HEK293 (cell line): Measurements from ENCODE around the gene CHERP.

ENCODE experiments used
- EGR2 ChIP-seq: fragments of 450-650 bp; formaldehyde crosslinking; IDR thresholded peaks from 2 replicates; pipeline ENCODE4 v1.5.1; 2016; ENCODE audit warnings: low read depth, missing biosample characterization, missing genetic modification characterization
- GLIS1 ChIP-seq: fragments of 450-650 bp; formaldehyde crosslinking; IDR thresholded peaks from 2 replicates; pipeline ENCODE4 v1.5.1; 2016; ENCODE audit warnings: missing biosample characterization, missing genetic modification characterization
- HOXA7 ChIP-seq: sonication (generic); formaldehyde crosslinking; IDR thresholded peaks from 2 replicates; pipeline ENCODE4 v1.8.1; 2022; ENCODE audit warnings: missing genetic modification reagents, borderline replicate concordance
- IKZF3 ChIP-seq: fragments of 450-650 bp; IDR thresholded peaks from 2 replicates; pipeline ENCODE4 v1.5.0; 2018; ENCODE audit warnings: missing biosample characterization, mild to moderate bottlenecking, missing genetic modification characterization, moderate library complexity
- KLF1 ChIP-seq: fragments of 450-650 bp; formaldehyde crosslinking; IDR thresholded peaks from 2 replicates; pipeline ENCODE4 v1.5.1; 2016; ENCODE audit warnings: missing biosample characterization, missing genetic modification characterization
- KLF9 ChIP-seq: fragments of 450-650 bp; formaldehyde crosslinking; IDR thresholded peaks from 2 replicates; pipeline ENCODE4 v1.5.1; 2016; ENCODE audit warnings: missing biosample characterization, missing genetic modification characterization, low read depth
- MYNN ChIP-seq: fragments of 450-650 bp; formaldehyde crosslinking; IDR thresholded peaks from 2 replicates; pipeline ENCODE4 v1.5.1; 2016; ENCODE audit warnings: missing biosample characterization, missing genetic modification characterization, borderline replicate concordance
- PBX3 ChIP-seq: sonication (generic); formaldehyde crosslinking; IDR thresholded peaks from 2 replicates; pipeline ENCODE4 v1.8.1; 2022; ENCODE audit warnings: mild to moderate bottlenecking, moderate library complexity, missing genetic modification reagents
- PRDM2 ChIP-seq: fragments of 450-650 bp; formaldehyde crosslinking; IDR thresholded peaks from 2 replicates; pipeline ENCODE4 v1.5.1; 2016; ENCODE audit warnings: missing biosample characterization, missing genetic modification characterization, borderline replicate concordance
- TCF7L2 ChIP-seq: IDR thresholded peaks from 2 replicates; pipeline ENCODE4 v1.6.1; 2011; ENCODE audit warnings: low read depth, mild to moderate bottlenecking, inconsistent platforms, low read length, moderate library complexity, borderline replicate concordance
- ZBTB20 ChIP-seq: fragments of 450-650 bp; formaldehyde crosslinking; IDR thresholded peaks from 2 replicates; pipeline ENCODE4 v1.5.1; 2016; ENCODE audit warnings: missing biosample characterization, missing genetic modification characterization
- ZBTB21 ChIP-seq: fragments of 450-650 bp; formaldehyde crosslinking; IDR thresholded peaks from 2 replicates; pipeline ENCODE4 v1.5.1; 2017; ENCODE audit warnings: missing biosample characterization, missing genetic modification characterization
- ZBTB48 ChIP-seq: fragments of 450-650 bp; formaldehyde crosslinking; IDR thresholded peaks from 2 replicates; pipeline ENCODE4 v1.5.1; 2016; ENCODE audit warnings: missing biosample characterization, missing genetic modification characterization
- ZIC2 ChIP-seq: fragments of 450-650 bp; formaldehyde crosslinking; IDR thresholded peaks from 2 replicates; pipeline ENCODE4 v1.5.1; 2016; ENCODE audit warnings: missing biosample characterization, missing genetic modification characterization
- ZNF10 ChIP-seq: fragments of 450-650 bp; formaldehyde crosslinking; IDR thresholded peaks from 2 replicates; pipeline ENCODE4 v1.5.1; 2017; ENCODE audit warnings: missing biosample characterization, missing genetic modification characterization
- ZNF112 ChIP-seq: fragments of 450-650 bp; formaldehyde crosslinking; IDR thresholded peaks from 2 replicates; pipeline ENCODE4 v1.5.0; 2017; ENCODE audit warnings: missing biosample characterization, missing genetic modification characterization
- ZNF155 ChIP-seq: fragments of 450-650 bp; formaldehyde crosslinking; IDR thresholded peaks from 2 replicates; pipeline ENCODE4 v1.5.1; 2016; ENCODE audit warnings: missing biosample characterization, missing genetic modification characterization
- ZNF211 ChIP-seq: fragments of 450-650 bp; formaldehyde crosslinking; IDR thresholded peaks from 2 replicates; pipeline ENCODE4 v1.5.1; 2016; ENCODE audit warnings: low read depth, missing biosample characterization, missing genetic modification characterization
- ZNF214 ChIP-seq: fragments of 450-650 bp; formaldehyde crosslinking; IDR thresholded peaks from 2 replicates; pipeline ENCODE4 v1.5.1; 2017; ENCODE audit warnings: missing biosample characterization, mild to moderate bottlenecking, missing genetic modification characterization, borderline replicate concordance
- ZNF221 ChIP-seq: fragments of 450-650 bp; formaldehyde crosslinking; IDR thresholded peaks from 2 replicates; pipeline ENCODE4 v1.5.1; 2017; ENCODE audit warnings: missing biosample characterization, missing genetic modification characterization, borderline replicate concordance
- ZNF223 ChIP-seq: fragments of 450-650 bp; formaldehyde crosslinking; IDR thresholded peaks from 2 replicates; pipeline ENCODE4 v1.5.1; 2016; ENCODE audit warnings: missing biosample characterization, missing genetic modification characterization
- ZNF324 ChIP-seq: fragments of 450-650 bp; formaldehyde crosslinking; IDR thresholded peaks from 2 replicates; pipeline ENCODE4 v1.5.1; 2016; ENCODE audit warnings: missing biosample characterization, missing genetic modification characterization
- ZNF335 ChIP-seq: fragments of 450-650 bp; formaldehyde crosslinking; conservative IDR thresholded peaks from 2 replicates; pipeline ENCODE4 v1.5.1; 2016; ENCODE audit warnings: missing biosample characterization, missing genetic modification characterization
- ZNF394 ChIP-seq: fragments of 450-650 bp; formaldehyde crosslinking; IDR thresholded peaks from 2 replicates; pipeline ENCODE4 v1.5.1; 2016; ENCODE audit warnings: missing biosample characterization, missing genetic modification characterization, mild to moderate bottlenecking, moderate library complexity, borderline replicate concordance
- ZNF404 ChIP-seq: fragments of 450-650 bp; formaldehyde crosslinking; IDR thresholded peaks from 2 replicates; pipeline ENCODE4 v1.5.1; 2017; ENCODE audit warnings: missing biosample characterization, missing genetic modification characterization
- ZNF473 ChIP-seq: fragments of 450-650 bp; formaldehyde crosslinking; IDR thresholded peaks from 2 replicates; pipeline ENCODE4 v1.5.1; 2017; ENCODE audit warnings: missing biosample characterization, missing genetic modification characterization
- ZNF513 ChIP-seq: fragments of 450-650 bp; IDR thresholded peaks from 2 replicates; pipeline ENCODE4 v1.5.1; 2018; ENCODE audit warnings: missing biosample characterization, missing genetic modification characterization
- ZNF521 ChIP-seq: fragments of 450-650 bp; formaldehyde crosslinking; IDR thresholded peaks from 2 replicates; pipeline ENCODE4 v1.5.1; 2017; ENCODE audit warnings: missing biosample characterization, mild to moderate bottlenecking, missing genetic modification characterization
- ZNF544 ChIP-seq: fragments of 450-650 bp; formaldehyde crosslinking; IDR thresholded peaks from 2 replicates; pipeline ENCODE4 v1.5.0; 2017; ENCODE audit warnings: missing biosample characterization, missing genetic modification characterization
- ZNF549 ChIP-seq: fragments of 450-650 bp; IDR thresholded peaks from 2 replicates; pipeline ENCODE4 v1.5.1; 2018; ENCODE audit warnings: missing biosample characterization, missing genetic modification characterization, mild to moderate bottlenecking, inconsistent platforms, moderate library complexity
- ZNF596 ChIP-seq: fragments of 450-650 bp; IDR thresholded peaks from 2 replicates; pipeline ENCODE4 v1.5.0; 2018; ENCODE audit warnings: missing biosample characterization, mild to moderate bottlenecking, missing genetic modification characterization, moderate library complexity
- ZNF600 ChIP-seq: fragments of 450-650 bp; formaldehyde crosslinking; IDR thresholded peaks from 2 replicates; pipeline ENCODE4 v1.5.1; 2016; ENCODE audit warnings: missing biosample characterization, missing genetic modification characterization
- ZNF623 ChIP-seq: fragments of 450-650 bp; formaldehyde crosslinking; IDR thresholded peaks from 2 replicates; pipeline ENCODE4 v1.5.1; 2016; ENCODE audit warnings: missing biosample characterization, missing genetic modification characterization
- ZNF629 ChIP-seq: fragments of 450-650 bp; formaldehyde crosslinking; IDR thresholded peaks from 2 replicates; pipeline ENCODE4 v1.5.1; 2017; ENCODE audit warnings: missing biosample characterization, missing genetic modification characterization
- ZNF791 ChIP-seq: fragments of 450-650 bp; formaldehyde crosslinking; IDR thresholded peaks from 2 replicates; pipeline ENCODE4 v1.5.1; 2016; ENCODE audit warnings: missing biosample characterization, missing genetic modification characterization

Gene CHERP

GRCh38 chr19:16495982-16496612 lies 46.1 kb downstream of the CHERP start, which contains the start of the genes C19orf44 and CALR3 (continued):
- TF ChIP-seq ZBTB21 (no peak), KLF1 (0 out of 2 replicates have a peak, but pooled peaks have one; percentile 18), EGR2 (tag by site-specific recombination) (peak; percentile 75), ZNF544 (no peak), ZNF394 (no peak), ZNF473 (tag by site-specific recombination) (no peak), ZNF404 (no peak), ZNF211 (tag by site-specific recombination) (no peak), ZNF335 (tag by site-specific recombination) (peak; percentile 93), ZNF623 (tag by site-specific recombination) (no peak), PBX3 (CRISPR knock-in tag) (no peak), ZNF112 (tag by site-specific recombination) (no peak), MYNN (tag by site-specific recombination) (no peak), ZNF221 (tag by site-specific recombination) (no peak), GLIS1 (tag by site-specific recombination) (no peak), ZNF600 (tag by site-specific recombination) (0 out of 2 replicates have a peak, but pooled peaks have one; percentile 9), PRDM2 (tag by site-specific recombination) (no peak), ZNF521 (no peak), ZNF155 (tag by site-specific recombination) (no peak), KLF9 (tag by site-specific recombination) (peak; percentile 91), ZNF10 (tag by site-specific recombination) (no peak), ZBTB20 (tag by site-specific recombination) (no peak; the same call in 1 of the 2 replicates), ZNF214 (tag by site-specific recombination) (no peak), ZNF513 (tag by site-specific recombination) (no peak), ZNF596 (tag by site-specific recombination) (no peak), ZNF324 (no peak; the same call in none of the 2 replicates), ZNF223 (tag by site-specific recombination) (no peak), ZNF549 (tag by site-specific recombination) (no peak), ZBTB48 (tag by site-specific recombination) (peak; percentile 74), ZNF791 (no peak), TCF7L2 (no peak), ZIC2 (tag by site-specific recombination) (no peak), HOXA7 (CRISPR knock-in tag) (no peak), ZNF629 (tag by site-specific recombination) (peak; percentile 63; the same call in 1 of the 2 replicates), IKZF3 (no peak; the same call in 1 of the 2 replicates)
